Gastroesophageal sphincter (tissue), 4 donors: ENCODE data around the gene CHST11. TPM values are rescaled to one million over a fixed set of nuclear protein-coding genes. Genes with fewer than 3 reads are reported as not detected.

Source experiments
- ATAC-seq: fragments of 150-250 bp; one replicate; pipeline ENCODE4 v1.9.1; 2016; ENCODE audit warnings: mild to moderate bottlenecking, moderate library complexity
- H3K27ac ChIP-seq, 4 donors: fragments of 200-600 bp; sonication (generic) in 3 of 4; 1 replicate in 3 of 4; 2 replicates in 1 of 4; pipeline ENCODE4 v1.5.1; 2016 to 2019
- H3K27me3 ChIP-seq: fragments of 200-600 bp; sonication (generic); one replicate; pipeline ENCODE4 v1.5.1; 2019
- H3K36me3 ChIP-seq, 2 donors: fragments of 200-600 bp; sonication (generic); one replicate each; pipeline ENCODE4 v1.5.1; 2019; ENCODE audit warnings: control low read depth in 1 of 2
- H3K4me1 ChIP-seq, 3 donors: fragments of 200-600 bp; sonication (generic); 1 replicate in 2 of 3; 2 replicates in 1 of 3; pipeline ENCODE4 v1.5.1; 2016 to 2019; ENCODE audit warnings: control low read depth in 2 of 3
- H3K4me3 ChIP-seq, 2 donors: fragments of 200-600 bp; sonication (generic); one replicate each; pipeline ENCODE4 v1.5.1; 2019; ENCODE audit warnings: mild to moderate bottlenecking in 1 of 2, moderate library complexity in 1 of 2
- H3K9me3 ChIP-seq, 3 donors: fragments of 200-600 bp; sonication (generic); one replicate each; pipeline ENCODE4 v1.5.1; 2017 to 2019; ENCODE audit warnings: control low read depth in 2 of 3
- CTCF ChIP-seq, 4 experiments: fragments of 200-600 bp in 2 of 4; fragments of 450-650 bp in 2 of 4; sonication (generic) in 1 of 4; IDR thresholded peaks; one replicate each; pipeline ENCODE4 v1.5.1; 2017 to 2019; ENCODE audit warnings: antibody characterized with exemption in 4 of 4, mild to moderate bottlenecking in 2 of 4, moderate library complexity in 2 of 4
- EP300 ChIP-seq: sonication (generic); formaldehyde crosslinking; IDR thresholded peaks from one replicate; pipeline ENCODE4 v1.6.1; 2017; ENCODE audit warnings: antibody characterized with exemption, mild to moderate bottlenecking
- POLR2A ChIP-seq, 2 donors: fragments of 450-650 bp; IDR thresholded peaks; one replicate each; pipeline ENCODE4 v1.6.1; 2017; ENCODE audit warnings: antibody characterized with exemption in 2 of 2, mild to moderate bottlenecking in 2 of 2, moderate library complexity in 1 of 2
- POLR2AphosphoS5 ChIP-seq: sonication (generic); formaldehyde crosslinking; IDR thresholded peaks from one replicate; pipeline ENCODE4 v1.6.1; 2017; ENCODE audit warnings: antibody characterized with exemption
- WGBS, 2 donors: methylation state at CpG; one replicate each; pipeline ENCODE4 v1.1.5; 2018; ENCODE audit warnings: low coverage in 1 of 2; 5-methylcytosine and 5-hydroxymethylcytosine counted together
- total RNA-seq, 4 donors: library from RNA; depleted of rRNA; stranded (reverse); fragments of >200 nt; gene quantifications; one replicate each; pipeline ENCODE4 v1.1.0, GENCODE V29; 2016

Gene CHST11
- total RNA-seq, 4 donors from 2014 or later, result 4.3 to 15.6 (median 11.0) TPM

- no peak for ATAC-seq
- Histone ChIP-seq H3K4me1 (peaks cover 0 to 11% (median 0%) of the 10 kb centered on the region in 3 donors), H3K9me3 (no peaks in the 10 kb centered on the region), H3K4me3 (no peak overlapping the region), H3K27ac (no peak overlapping the region), H3K36me3 (no peaks in the 10 kb centered on the region), H3K27me3 (no peaks in the 10 kb centered on the region)
- 75 to 100% methylated on average over 2 to 3 of the region's 4 CpGs for WGBS, 2 donors
- no peak for TF ChIP-seq EP300
- TF ChIP-seq POLR2AphosphoS5, result no peak
- TF ChIP-seq CTCF (IDR thresholded peaks at IDR 0.05), result no peak
- TF ChIP-seq POLR2A (IDR thresholded peaks at IDR 0.05), result no peak
These were observed 63.6 kb downstream of the CHST11 start for GRCh38 chr12:104520242-104520900.

GRCh38 chr12:104521731-104522130, 65.0 kb downstream of the CHST11 start:
- Histone ChIP-seq H3K36me3 (no peaks in the 10 kb centered on the region), H3K9me3 (no peaks in the 10 kb centered on the region), H3K4me3 (no peak overlapping the region), H3K4me1 (peaks cover 0 to 17% (median 0%) of the 10 kb centered on the region in 3 donors), H3K27ac (no peak overlapping the region), H3K27me3 (no peaks in the 10 kb centered on the region)
- ATAC-seq, result no peak
- WGBS, 2 donors, result 92 to 100% methylated on average over 1 to 3 of the region's 5 CpGs
- TF ChIP-seq CTCF (IDR thresholded peaks at IDR 0.05) (no peak), POLR2A (IDR thresholded peaks at IDR 0.05) (no peak), POLR2AphosphoS5 (no peak), EP300 (no peak)

- no peak overlapping the region for H3K27ac ChIP-seq
- H3K4me1 ChIP-seq, result peaks cover 0 to 21% (median 0%) of the 10 kb centered on the region in 3 donors
- no peak for ATAC-seq
- no peaks in the 10 kb centered on the region for H3K36me3 ChIP-seq
- H3K27me3 ChIP-seq, result no peaks in the 10 kb centered on the region
- TF ChIP-seq CTCF (IDR thresholded peaks at IDR 0.05) (no peak), EP300 (no peak), POLR2A (IDR thresholded peaks at IDR 0.05) (no peak), POLR2AphosphoS5 (no peak)
- no peaks in the 10 kb centered on the region for H3K9me3 ChIP-seq
- no peak overlapping the region for H3K4me3 ChIP-seq
- WGBS, 2 donors, result 68 to 73% methylated on average over 4 of the region's 4 CpGs
These were observed 66.4 kb downstream of the CHST11 start for GRCh38 chr12:104522985-104523722.

- Histone ChIP-seq H3K27ac (no peak overlapping the region), H3K9me3 (no peaks in the 10 kb centered on the region), H3K4me3 (no peak overlapping the region), H3K27me3 (no peaks in the 10 kb centered on the region), H3K36me3 (no peaks in the 10 kb centered on the region), H3K4me1 (peaks cover 0 to 21% (median 0%) of the 10 kb centered on the region in 3 donors)
- TF ChIP-seq POLR2AphosphoS5, result no peak
- TF ChIP-seq EP300, result no peak
- TF ChIP-seq CTCF (IDR thresholded peaks at IDR 0.05), result no peak
- TF ChIP-seq POLR2A (IDR thresholded peaks at IDR 0.05), result no peak
- WGBS, 2 donors, result 86 to 100% methylated on average over 2 to 7 of the region's 7 CpGs
- no peak for ATAC-seq
These were observed 67.5 kb downstream of the CHST11 start for GRCh38 chr12:104524034-104524832.
